Hepatocyte (in vitro differentiated cells): ENCODE results near the gene SLC5A12.

Experiments
- CTCF ChIP-seq: fragments of 200-600 bp; sonication (generic); IDR thresholded peaks from 2 replicates; pipeline ENCODE4 v1.5.1; 2016; ENCODE audit warnings: antibody characterized with exemption, mild to moderate bottlenecking; ENCODE audit not compliant: poor library complexity
- EZH2 ChIP-seq: fragments of 200-600 bp; sonication (generic); IDR thresholded peaks from 2 replicates; pipeline ENCODE4 v1.6.1; 2016; ENCODE audit warnings: antibody characterized with exemption, mild to moderate bottlenecking, borderline replicate concordance

GRCh38 chr11:26702406-26702805 is 19.5 kb downstream of the SLC5A12 start:
- TF ChIP-seq EZH2 (no peak), CTCF (no peak)
